ENCODE measurements around the gene TRIM66.

The TRIM66 gene

DNA sequence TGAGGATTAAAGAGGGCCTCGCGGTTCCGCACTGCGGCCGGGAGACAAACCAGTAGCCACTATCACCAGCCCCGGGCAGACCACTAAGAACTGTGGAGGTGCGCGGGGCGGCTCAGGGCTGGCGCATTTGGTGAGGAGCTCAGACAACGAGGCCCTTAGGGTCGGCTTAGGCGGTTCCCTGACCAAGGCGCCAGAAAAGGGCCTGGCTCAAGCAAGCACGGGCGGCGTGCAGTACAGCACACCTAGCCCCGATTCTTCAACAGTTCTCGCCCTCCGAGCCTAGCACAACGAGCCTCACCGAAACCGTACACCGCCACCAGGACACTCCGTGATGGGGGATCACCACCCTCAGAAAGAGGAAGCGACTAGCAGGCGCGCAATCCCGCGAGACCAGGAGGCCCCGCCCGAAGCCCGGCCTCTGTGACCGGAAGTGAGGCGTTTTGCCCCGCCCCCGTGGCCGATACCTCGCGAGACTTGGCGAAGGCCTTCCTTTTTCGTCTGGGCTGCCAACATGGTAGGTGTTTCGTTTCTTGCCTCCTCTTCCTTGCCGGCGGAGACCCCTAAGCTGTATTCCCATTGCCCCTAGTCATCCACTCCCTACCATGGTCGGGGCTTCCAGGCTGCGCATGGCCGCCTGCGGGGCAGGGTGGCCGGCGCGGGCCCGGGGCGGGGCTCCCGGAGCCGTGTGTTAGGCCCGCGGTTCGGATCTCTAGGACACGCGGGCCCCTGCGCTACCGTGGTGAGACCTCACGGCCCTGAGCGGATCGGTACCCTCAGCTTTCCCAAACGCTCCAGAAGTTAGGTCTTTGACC lies at the start of gene TRIM66, which contains the start of gene RPL27A:
Gene TRIM66, minus strand, starts transcription at position 363 of the 812 bp plus-strand sequence. CDS start 10,391 bp downstream, outside the sequence.
Gene RPL27A, plus strand, starts transcription at position 490 of the 812 bp plus-strand sequence. Its CDS starts 22 bp downstream, at position 512.
- peak; percentile 99 for DNase-seq (ENCODE audit: low read depth in 2 of 2)

DNA sequence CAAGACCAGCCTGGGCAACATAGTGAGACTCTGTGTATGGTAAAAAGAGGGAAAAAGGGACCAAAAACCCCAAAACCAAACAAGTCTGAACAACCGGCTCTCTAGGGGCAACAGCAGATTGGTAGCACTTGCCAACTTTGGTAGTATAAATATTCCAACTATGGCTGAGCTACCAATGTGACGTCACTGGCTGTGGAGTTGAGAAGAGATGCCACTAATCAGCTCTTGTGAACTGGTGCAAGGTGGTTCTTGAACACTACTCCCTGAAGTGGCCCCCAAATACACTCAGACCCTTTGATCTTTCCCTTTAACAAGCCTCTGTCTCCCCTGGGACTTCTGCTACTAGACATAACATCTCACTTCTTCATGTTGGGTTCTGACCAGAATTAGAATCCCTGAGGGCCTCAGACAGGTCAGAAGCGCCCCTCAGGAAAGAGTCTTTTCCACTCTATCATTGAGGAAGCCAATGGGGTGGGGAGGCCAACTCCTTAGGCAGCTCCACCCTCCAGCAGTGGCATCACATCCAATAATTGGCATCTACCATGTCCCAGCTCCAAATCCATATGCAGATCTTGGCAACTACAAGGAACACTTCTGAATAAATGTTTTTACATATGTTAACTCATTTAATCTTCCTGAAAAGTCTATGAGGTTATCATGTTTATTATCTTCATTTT lies 49.3 kb upstream of the TRIM66 start:
- no peak for DNase-seq (ENCODE audit: low read depth in 2 of 2)

DNA sequence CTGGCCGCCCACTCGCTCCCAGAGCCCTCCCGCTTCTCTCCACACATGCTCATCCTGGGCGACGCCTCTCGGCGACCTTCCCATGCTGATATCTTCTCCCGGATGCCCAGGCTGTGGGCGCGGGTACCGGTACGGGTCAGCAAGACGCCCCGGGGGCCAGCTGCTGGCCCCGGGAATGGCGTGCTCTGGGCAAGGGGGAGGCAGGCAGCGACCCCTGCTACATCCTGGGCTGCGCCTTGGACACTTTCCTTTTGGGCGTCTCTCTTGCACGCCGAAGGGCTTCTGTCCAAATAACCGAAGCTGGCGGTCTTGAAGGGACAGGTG lies 48.2 kb upstream of the TRIM66 start:
- DNase-seq (ENCODE audit: low read depth in 2 of 2), result no peak

GRCh38 chr11:8729837-8730696 lies 47.6 kb upstream of the TRIM66 start:
- no peak for DNase-seq (ENCODE audit: low read depth in 2 of 2)

DNA sequence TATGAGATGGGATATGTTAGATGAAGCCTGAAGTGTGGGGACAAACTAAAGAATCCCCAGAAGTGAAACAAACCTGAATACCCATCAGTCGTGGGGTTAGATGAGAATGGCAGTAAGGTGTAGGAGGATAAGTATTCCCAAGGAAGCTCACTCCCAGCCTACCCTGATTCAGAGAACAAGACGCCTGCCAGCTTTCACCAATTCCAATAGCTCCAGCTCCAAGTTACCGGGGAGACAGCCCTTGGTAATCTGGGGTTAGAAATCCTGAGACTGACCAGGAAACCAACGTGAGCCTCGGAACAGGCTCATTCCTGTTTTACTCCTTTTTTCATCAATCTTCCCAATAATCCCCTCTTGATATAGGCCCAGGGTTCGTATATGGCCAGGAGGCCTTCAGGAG lies 46.6 kb upstream of the TRIM66 start:
- no peak for DNase-seq (ENCODE audit: low read depth in 2 of 2)

DNA sequence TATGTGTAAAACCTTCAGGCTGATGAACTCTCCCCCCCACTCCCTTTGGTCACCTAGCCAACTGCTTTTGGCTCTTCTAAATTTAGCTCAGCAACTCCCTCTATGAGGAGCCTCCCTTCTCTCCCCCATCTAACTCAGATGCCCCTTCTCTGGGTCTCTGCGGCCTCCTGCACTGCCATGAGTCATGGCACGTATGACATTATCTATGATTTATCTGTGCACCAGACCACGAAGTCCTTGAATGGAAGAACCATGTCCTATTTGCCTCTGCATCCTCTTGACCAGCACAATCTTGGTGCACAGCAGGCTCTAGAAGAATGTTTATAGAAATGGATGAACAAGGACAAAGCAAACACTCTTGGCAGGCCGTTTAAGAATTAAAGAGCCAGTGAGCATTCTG lies 46.1 kb upstream of the TRIM66 start:
- DNase-seq (ENCODE audit: low read depth in 2 of 2), result no peak

GRCh38 chr11:8726395-8726794 lies 43.9 kb upstream of the TRIM66 start:
- no peak for DNase-seq (ENCODE audit: low read depth in 2 of 2)

GRCh38 chr11:8724682-8725081 lies 42.2 kb upstream of the TRIM66 start:
- DNase-seq (ENCODE audit: low read depth in 2 of 2), result no peak

DNA sequence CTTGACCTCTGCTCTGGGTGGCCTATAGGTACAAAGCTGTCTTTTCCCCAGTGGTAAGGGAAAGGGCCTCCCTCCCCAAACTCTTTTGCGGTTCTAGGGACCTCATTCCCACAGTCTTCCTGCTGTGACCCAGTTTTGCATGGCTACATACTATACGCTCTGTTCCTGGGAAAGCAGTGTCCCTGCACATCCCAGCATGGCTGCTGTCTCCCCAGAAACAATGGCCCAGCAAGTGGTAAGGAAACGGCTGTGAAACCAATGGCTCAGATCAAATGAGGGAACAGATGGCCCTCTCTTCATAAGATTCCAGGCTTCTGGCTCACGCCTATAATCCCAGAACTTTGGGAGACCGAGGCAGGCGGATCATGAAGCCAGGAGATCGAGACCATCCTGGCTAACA lies 41.2 kb upstream of the TRIM66 start:
- no peak for DNase-seq (ENCODE audit: low read depth in 2 of 2)

DNA sequence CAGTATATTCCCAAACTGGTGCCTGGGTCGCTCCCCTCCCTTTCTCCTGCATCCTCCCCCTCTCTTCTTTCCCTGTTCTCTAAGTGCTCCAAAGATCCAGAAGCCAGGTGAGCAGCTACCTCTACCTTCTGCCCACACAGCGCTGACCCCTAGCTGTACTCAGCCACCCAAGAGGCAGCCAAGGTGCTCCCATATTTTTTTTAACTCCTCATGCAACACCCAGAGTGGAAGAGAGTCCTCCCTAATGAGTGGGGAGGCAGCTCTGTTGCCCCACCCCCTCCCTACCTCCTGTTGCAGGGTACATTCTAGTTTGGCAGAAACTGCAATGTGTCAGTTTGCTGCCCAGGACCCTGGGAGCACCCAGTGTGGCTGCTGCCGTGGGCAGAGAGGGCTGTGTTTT lies 40.3 kb upstream of the TRIM66 start:
- no peak for DNase-seq (ENCODE audit: low read depth in 2 of 2)

DNA sequence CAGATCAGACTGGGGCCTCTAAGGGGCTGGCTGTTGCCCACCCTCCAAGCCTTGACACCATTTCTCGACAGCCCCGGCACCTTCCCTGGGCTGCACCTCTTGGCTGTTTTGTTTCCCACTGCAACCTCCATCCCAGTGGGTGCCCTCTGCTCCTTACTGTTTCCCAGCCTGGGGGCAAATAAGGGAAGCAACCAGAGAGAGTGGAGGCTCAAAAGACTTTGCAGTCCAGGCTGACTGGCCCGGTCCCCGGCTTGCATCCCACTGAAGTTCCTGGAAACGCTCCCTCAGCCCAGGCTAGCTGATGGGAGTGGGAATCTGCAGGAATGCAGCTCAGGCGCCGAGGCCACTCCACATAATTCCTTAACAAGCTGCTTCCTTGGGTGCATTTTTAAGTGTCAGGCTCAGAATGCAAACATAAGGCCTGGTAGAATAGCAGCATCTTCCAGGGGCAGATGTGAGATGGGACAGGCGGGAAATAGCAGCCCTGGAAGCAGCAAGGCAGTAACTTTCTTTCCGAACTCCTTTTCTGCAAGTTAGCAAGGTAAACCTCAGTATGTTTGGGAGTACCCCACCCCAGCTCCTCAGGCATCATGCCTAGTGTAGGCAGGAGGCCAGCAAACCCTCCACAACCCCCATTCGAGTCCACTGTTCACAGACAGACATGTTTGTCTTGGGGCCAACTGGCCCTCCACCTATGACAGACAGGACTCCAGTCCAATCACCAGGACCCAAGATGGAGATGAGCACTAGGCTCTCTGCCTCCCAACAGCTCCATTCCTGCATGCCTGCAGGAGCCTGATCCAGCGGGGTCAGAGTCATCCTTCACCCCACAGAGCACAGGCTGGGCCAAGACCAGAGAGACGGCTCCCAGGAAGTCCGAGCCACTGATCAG lies 39.4 kb upstream of the TRIM66 start:
- no peak for DNase-seq (ENCODE audit: low read depth in 2 of 2)

GRCh38 chr11:8720868-8721608 lies 38.6 kb upstream of the TRIM66 start:
- DNase-seq (ENCODE audit: low read depth in 2 of 2), result no peak

DNA sequence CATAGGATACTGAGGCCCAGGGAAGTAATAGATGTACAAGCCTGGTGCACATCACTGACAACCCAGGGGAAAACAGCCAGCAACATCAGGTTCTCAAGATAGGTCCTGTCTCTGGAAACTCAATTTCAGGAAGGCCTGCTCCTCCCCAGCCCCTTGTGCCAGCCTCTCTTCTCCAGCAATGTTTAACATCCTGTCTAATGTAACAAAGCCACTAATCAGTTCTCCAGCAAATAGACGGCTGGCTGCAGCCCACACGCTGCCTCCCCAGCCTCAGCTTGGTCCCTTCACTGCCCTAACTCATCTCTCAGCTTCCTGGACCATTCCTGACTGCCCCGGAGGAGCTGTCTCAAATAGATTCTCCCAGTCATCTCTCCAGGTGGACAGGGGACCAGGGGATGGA lies 37.9 kb upstream of the TRIM66 start:
- no peak for DNase-seq (ENCODE audit: low read depth in 2 of 2)

DNA sequence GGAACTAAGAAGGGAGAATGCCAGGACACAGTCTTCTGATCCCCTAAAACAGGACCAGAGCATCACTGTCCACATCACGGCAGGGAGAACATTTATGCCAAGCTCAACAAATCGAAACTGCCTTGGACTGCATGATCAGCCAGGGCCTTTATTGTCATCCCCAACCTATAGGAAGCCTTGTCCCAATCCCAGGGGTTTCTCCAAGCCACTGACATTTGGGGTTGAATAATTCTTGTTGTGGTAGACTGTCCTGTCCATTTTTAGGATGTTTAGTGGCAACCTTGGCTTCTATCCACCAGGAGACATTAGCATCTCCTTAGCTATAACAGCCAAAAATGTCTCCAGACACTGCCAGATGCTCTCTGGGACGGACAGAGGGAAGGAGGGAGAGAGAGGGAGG lies 37.3 kb upstream of the TRIM66 start:
- no peak for DNase-seq (ENCODE audit: low read depth in 2 of 2)

DNA sequence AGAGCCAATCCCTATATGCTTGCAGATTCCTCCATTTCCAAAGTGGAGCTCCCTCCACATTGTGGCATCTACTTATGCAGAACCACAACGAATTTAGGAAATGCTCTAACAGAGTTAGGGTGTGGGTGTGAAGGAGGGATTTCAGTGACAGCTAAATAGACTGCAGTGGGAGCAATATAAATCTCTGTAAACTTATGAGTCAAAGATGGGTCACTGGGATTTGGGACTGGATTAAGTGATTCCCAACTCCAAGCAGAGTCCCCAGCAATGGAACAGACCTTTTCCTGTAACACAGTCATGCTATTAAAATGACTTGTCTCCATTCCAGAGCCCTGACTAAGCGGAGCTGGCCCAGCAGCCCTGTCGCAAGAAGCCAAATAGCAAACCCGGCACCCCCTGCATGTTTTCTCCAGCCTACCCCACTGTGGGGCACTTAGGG lies 36.8 kb upstream of the TRIM66 start:
- no peak for DNase-seq (ENCODE audit: low read depth in 2 of 2)

- no peak for DNase-seq (ENCODE audit: low read depth in 2 of 2)
Measured at GRCh38 chr11:8717876-8718753, 35.6 kb upstream of the TRIM66 start.

- no peak for DNase-seq (ENCODE audit: low read depth in 2 of 2)
Measured at GRCh38 chr11:8717544-8717875, 35.0 kb upstream of the TRIM66 start.

DNA sequence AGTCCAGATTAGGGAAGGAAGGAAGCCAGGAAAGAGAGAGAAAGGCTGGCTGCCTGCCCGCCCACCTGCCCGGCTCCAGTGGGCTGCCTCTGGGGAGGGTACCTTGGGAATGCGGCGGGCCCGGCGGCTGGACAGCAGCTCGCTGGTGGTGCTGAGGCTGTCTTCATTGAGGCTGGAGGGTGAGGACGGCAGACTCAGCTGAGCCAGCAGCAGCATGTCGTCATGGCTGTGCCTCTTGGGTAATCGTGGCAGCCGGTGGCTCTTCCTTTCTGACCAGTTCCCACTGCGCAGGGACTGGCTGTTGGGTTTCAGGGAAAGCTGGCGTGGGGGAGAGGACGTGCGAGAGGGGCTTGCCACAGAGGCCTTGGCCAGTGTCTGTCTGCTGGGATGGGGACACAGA lies 33.0 kb upstream of the TRIM66 start:
- no peak for DNase-seq (ENCODE audit: low read depth in 2 of 2)

DNA sequence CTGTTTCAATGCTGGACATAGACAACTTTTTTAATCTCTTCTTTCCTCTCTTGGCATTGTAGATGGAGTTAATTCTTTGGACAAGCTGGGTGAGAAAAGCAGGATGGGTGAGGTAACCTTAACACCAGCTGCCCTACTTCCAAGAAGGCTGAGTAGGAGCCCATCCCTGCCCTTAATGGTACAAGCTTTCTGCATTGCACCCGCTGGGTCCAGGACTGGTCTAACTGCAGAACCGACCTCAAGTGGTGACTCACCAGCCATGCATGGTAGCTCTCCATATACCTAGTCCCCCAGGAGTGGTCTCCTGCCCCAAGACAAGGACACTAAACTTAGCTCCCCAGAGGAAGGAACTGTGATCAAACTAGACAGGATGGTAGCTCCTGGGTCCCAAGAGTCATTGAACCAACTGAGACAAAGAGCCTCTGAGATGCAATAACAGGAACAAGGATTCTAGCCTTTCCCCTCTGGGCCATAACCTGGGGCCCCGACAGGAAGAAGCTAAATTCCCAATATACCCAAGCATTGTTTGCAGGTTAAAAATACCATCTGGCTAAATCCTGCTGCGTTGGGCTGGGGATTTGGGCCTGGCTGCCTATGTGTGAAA lies 32.3 kb upstream of the TRIM66 start:
- DNase-seq (ENCODE audit: low read depth in 2 of 2), result no peak

Measured in stimulated activated CD4-positive, alpha-beta T cell treated with anti-CD3 and anti-CD28 coated beads, Interleukin-1b, Interleukin-23, amount 100 ng/mL, for 4 hours (primary cell).